PC-9 (cell line): Measurements from ENCODE around the gene GSAP. TPM values are rescaled to one million over a fixed set of nuclear protein-coding genes. Genes with fewer than 3 reads are reported as not detected.

Source experiments
- BruUV-seq: library from RNA; stranded (reverse); fragments of 400-500 nt; replicated peaks from 2 replicates; lab custom pipeline; 2021; lab: Mats Ljungman, UMichigan
- CTCF ChIA-PET: fragments of 300-600 bp; sonication (Branson Sonifier 250); formaldehyde crosslinking; loops from one replicate; lab custom pipeline; 2022; ENCODE audit warnings: antibody characterized with exemption; lab: Charles Lee
- POLR2A ChIA-PET: fragments of 300-600 bp; sonication (Branson Sonifier 250); formaldehyde crosslinking; loops from one replicate; lab custom pipeline; 2022; ENCODE audit warnings: antibody characterized with exemption; ENCODE audit not compliant: unreplicated experiment; lab: Charles Lee
- DNase-seq, 2 experiments: peaks; one replicate each; pipeline versions ENCODE4 v3.0.0 to v3.0.0-alpha.2; 2015 to 2022; ENCODE audit warnings: mixed read lengths in 1 of 2
- H2AFZ ChIP-seq: fragments of 200-600 bp; sonication (generic); 2 replicates; pipeline ENCODE4 v1.8.1; 2017; ENCODE audit warnings: antibody characterized with exemption
- H3F3A ChIP-seq: fragments of 200-600 bp; sonication (generic); 2 replicates; pipeline ENCODE4 v1.8.1; 2017; ENCODE audit warnings: antibody characterized with exemption, mild to moderate bottlenecking, low read depth; ENCODE audit not compliant: insufficient read depth
- H3K27ac ChIP-seq: fragments of 200-600 bp; sonication (generic); 2 replicates; pipeline ENCODE4 v1.6.1; 2016; ENCODE audit warnings: mixed run types
- H3K27me3 ChIP-seq: fragments of 200-600 bp; sonication (generic); 2 replicates; pipeline ENCODE4 v1.6.1; 2016; ENCODE audit warnings: low read depth, mixed run types; ENCODE audit not compliant: insufficient read depth
- H3K36me3 ChIP-seq: fragments of 200-600 bp; sonication (generic); 2 replicates; pipeline ENCODE4 v1.6.1; 2016; ENCODE audit warnings: low read depth, mixed run types
- H3K4me1 ChIP-seq: fragments of 200-600 bp; sonication (generic); replicated peaks from 2 replicates; pipeline ENCODE4 v1.6.1; 2016; ENCODE audit warnings: mixed run types; ENCODE audit not compliant: insufficient read depth
- H3K4me2 ChIP-seq: fragments of 200-600 bp; sonication (generic); 2 replicates; pipeline ENCODE4 v1.6.1; 2017; ENCODE audit warnings: mixed run types
- H3K4me3 ChIP-seq: fragments of 200-600 bp; sonication (generic); 2 replicates; pipeline ENCODE4 v1.6.1; 2016; ENCODE audit warnings: mixed run types
- H3K79me2 ChIP-seq: fragments of 200-600 bp; sonication (generic); 2 replicates; pipeline ENCODE4 v1.6.1; 2017; ENCODE audit warnings: low read depth, mixed run types
- H3K9me2 ChIP-seq: fragments of 200-600 bp; sonication (generic); 2 replicates; pipeline ENCODE4 v1.8.1; 2017; ENCODE audit warnings: mild to moderate bottlenecking; ENCODE audit not compliant: insufficient read depth
- H3K9me3 ChIP-seq: fragments of 200-600 bp; sonication (generic); 2 replicates; pipeline ENCODE4 v1.8.1; 2016; ENCODE audit warnings: low read depth; ENCODE audit not compliant: insufficient read depth
- H4K20me1 ChIP-seq: fragments of 200-600 bp; sonication (generic); 2 replicates; pipeline ENCODE4 v1.8.1; 2017; ENCODE audit not compliant: insufficient read depth
- CTCF ChIP-seq: fragments of 200-600 bp; sonication (generic); conservative IDR thresholded peaks from 2 replicates; pipeline ENCODE4 v1.6.1; 2017; ENCODE audit warnings: mixed run types, antibody characterized with exemption, mild to moderate bottlenecking, moderate library complexity
- EZH2 ChIP-seq: fragments of 200-600 bp; sonication (generic); IDR thresholded peaks from 2 replicates; pipeline ENCODE4 v1.8.0; 2017; ENCODE audit warnings: antibody characterized with exemption, low read depth
- intact Hi-C: fragments of 100-400 bp; cut with micrococcal nuclease; formaldehyde crosslinking; loops from one replicate; pipeline ENCODE4 v1.10.0; 2022; ENCODE audit not compliant: unreplicated experiment
- total RNA-seq: library from RNA; stranded (reverse); gene quantifications from 2 replicates; pipeline ENCODE4 v1.2.3, GENCODE V29; 2021

GSAP gene
- total RNA-seq, 1 experiment from 2014 or later = 15.6 TPM

- ChIA-PET POLR2A (no interaction called here), CTCF (no interaction called here)
- Histone ChIP-seq H4K20me1 (no peaks in the 10 kb centered on the region), H3F3A (peaks cover 32% of the 10 kb centered on the region), H3K4me3 (no peak overlapping the region), H3K36me3 (no peaks in the 10 kb centered on the region), H3K4me2 (no peak overlapping the region), H3K9me3 (no peaks in the 10 kb centered on the region), H3K4me1 (peaks cover 29% of the 10 kb centered on the region), H3K9me2 (no peaks in the 10 kb centered on the region), H3K27me3 (no peaks in the 10 kb centered on the region), H3K27ac (no peak overlapping the region), H3K79me2 (no peaks in the 10 kb centered on the region), H2AFZ (no peak overlapping the region)
- DNase-seq = no peak
- intact Hi-C loops = no loop called here
- TF ChIP-seq CTCF (no peak), EZH2 (no peak)
- no TSS peak for BruUV-seq
Observed at GRCh38 chr7:77430927-77431326, 14.8 kb upstream of the GSAP start.

- ChIA-PET POLR2A (interaction anchor here (0.6 kb wide), 2 partner anchors 13 to 110 kb away, joined by 3 to 4 read pairs; partner anchors contain the start of gene GSAP), CTCF (interaction anchor here (0.6 kb wide), 1 partner anchor 148 kb away, joined by 3 read pairs; no protein-coding TSS in a partner anchor)
- 0 out of 2 replicates have a peak overlapping the region, but pooled peaks have one; percentile 57 for H3K4me2 ChIP-seq
- H3K9me3 ChIP-seq = no peaks in the 10 kb centered on the region
- H3K79me2 ChIP-seq = no peaks in the 10 kb centered on the region
- no peaks in the 10 kb centered on the region for H3K36me3 ChIP-seq
- H3K9me2 ChIP-seq = no peaks in the 10 kb centered on the region
- no peaks in the 10 kb centered on the region for H3K27me3 ChIP-seq
- no peak overlapping the region for H3K4me3 ChIP-seq
- no peaks in the 10 kb centered on the region for H4K20me1 ChIP-seq
- DNase-seq = no peak
- peaks cover 44% of the 10 kb centered on the region for H3F3A ChIP-seq
- H3K4me1 ChIP-seq = peaks cover 44% of the 10 kb centered on the region
- H3K27ac ChIP-seq = peak overlapping the region; percentile 80
- intact Hi-C loops = loop anchor here (5.0 kb wide), 2 partner anchors 53 to 108 kb away; partner anchors contain the start of gene PTPN12
- TF ChIP-seq EZH2 = no peak
- TF ChIP-seq CTCF = no peak
- no TSS peak for BruUV-seq
- H2AFZ ChIP-seq = no peak overlapping the region
Observed at GRCh38 chr7:77428777-77429231, 12.7 kb upstream of the GSAP start.

GRCh38 chr7:77427996-77428603 is 12.0 kb upstream of the GSAP start:
- H4K20me1 ChIP-seq = no peaks in the 10 kb centered on the region
- ChIA-PET POLR2A (interaction anchor here (0.6 kb wide), 2 partner anchors 12 to 111 kb away, joined by 3 to 4 read pairs; partner anchors contain the start of gene GSAP), CTCF (no interaction called here)
- no peaks in the 10 kb centered on the region for H3K79me2 ChIP-seq
- DNase-seq = peak; percentile 58 to 76
- H3K27ac ChIP-seq = peak overlapping the region; percentile 80
- peak overlapping the region; percentile 57 for H3K4me2 ChIP-seq
- no peaks in the 10 kb centered on the region for H3K27me3 ChIP-seq
- H3K4me3 ChIP-seq = peak overlapping the region; percentile 6; the same call in 1 of the 2 replicates
- TF ChIP-seq EZH2 (no peak), CTCF (no peak)
- no TSS peak for BruUV-seq
- H3K36me3 ChIP-seq = no peaks in the 10 kb centered on the region
- peaks cover 44% of the 10 kb centered on the region for H3F3A ChIP-seq
- no peaks in the 10 kb centered on the region for H3K9me2 ChIP-seq
- peak overlapping the region; percentile 9; the same call in 1 of the 2 replicates for H2AFZ ChIP-seq
- peaks cover 44% of the 10 kb centered on the region for H3K4me1 ChIP-seq
- intact Hi-C loops = loop anchor here (5.0 kb wide), 2 partner anchors 54 to 109 kb away; partner anchors contain the start of gene PTPN12
- H3K9me3 ChIP-seq = no peaks in the 10 kb centered on the region
